GM18526 (cell line): ENCODE data around the gene CMTM7.

Source experiments
- POLR2A ChIP-seq: IDR thresholded peaks from 3 replicates; pipeline ENCODE4 v1.6.1; 2011; ENCODE audit not compliant: insufficient read length; ENCODE audit errors: extremely low read depth

Gene CMTM7

GRCh38 chr3:32421185-32421584 is 29.5 kb downstream of the CMTM7 start:
- no peak for TF ChIP-seq POLR2A

- TF ChIP-seq POLR2A, result no peak
These were observed 30.6 kb downstream of the CMTM7 start for GRCh38 chr3:32421991-32422859.

- TF ChIP-seq POLR2A, result no peak
These were observed 31.3 kb downstream of the CMTM7 start for GRCh38 chr3:32422943-32423342.

GRCh38 chr3:32423534-32423933 is 31.9 kb downstream of the CMTM7 start:
- no peak for TF ChIP-seq POLR2A

- no peak for TF ChIP-seq POLR2A
These were observed 32.4 kb downstream of the CMTM7 start for GRCh38 chr3:32423956-32424557.

GRCh38 chr3:32424581-32425250 is 33.1 kb downstream of the CMTM7 start:
- no peak for TF ChIP-seq POLR2A

GRCh38 chr3:32428092-32429068 is 36.7 kb downstream of the CMTM7 start:
- TF ChIP-seq POLR2A, result no peak

- no peak for TF ChIP-seq POLR2A
These were observed 39.2 kb downstream of the CMTM7 start for GRCh38 chr3:32430900-32431299.

GRCh38 chr3:32431481-32431880 is 39.8 kb downstream of the CMTM7 start:
- no peak for TF ChIP-seq POLR2A

- no peak for TF ChIP-seq POLR2A
These were observed 40.5 kb downstream of the CMTM7 start for GRCh38 chr3:32432045-32432710.

- TF ChIP-seq POLR2A, result no peak
These were observed 41.3 kb downstream of the CMTM7 start for GRCh38 chr3:32432711-32433530.

- no peak for TF ChIP-seq POLR2A
These were observed 42.6 kb downstream of the CMTM7 start for GRCh38 chr3:32434206-32434605.
